ENCODE measurements around the gene C11orf65. TPM values are rescaled to one million over a fixed set of nuclear protein-coding genes. Genes with fewer than 3 reads are reported as not detected.

The C11orf65 gene
- total RNA-seq: under 0.01 TPM

- DNase-seq (ENCODE audit: low read depth in 2 of 3, low spot score in 2 of 3): peak; percentile 92 to 98 (median 97)
Measured at GRCh38 chr11:108467091-108467823, at the start of gene C11orf65. TSS of gene C11orf65 (minus strand) at chr11:108467529. CDS start at chr11:108461559, 5,970 bp downstream.

- no peak for DNase-seq (ENCODE audit: low read depth in 2 of 3, low spot score in 2 of 3)
Measured at GRCh38 chr11:108516125-108516524, 48.8 kb upstream of the C11orf65 start.

- DNase-seq (ENCODE audit: low read depth in 2 of 3, low spot score in 2 of 3): no peak
Measured at GRCh38 chr11:108512708-108513107, 45.4 kb upstream of the C11orf65 start.

- no peak for DNase-seq (ENCODE audit: low read depth in 2 of 3, low spot score in 2 of 3)
Measured at GRCh38 chr11:108511851-108512474, 44.6 kb upstream of the C11orf65 start.

- no peak for DNase-seq (ENCODE audit: low read depth in 2 of 3, low spot score in 2 of 3)
Measured at GRCh38 chr11:108508653-108509593, 41.6 kb upstream of the C11orf65 start.

GRCh38 chr11:108501396-108501795, 34.1 kb upstream of the C11orf65 start:
- DNase-seq (ENCODE audit: low read depth in 2 of 3, low spot score in 2 of 3): no peak

GRCh38 chr11:108500721-108501120, 33.4 kb upstream of the C11orf65 start:
- no peak for DNase-seq (ENCODE audit: low read depth in 2 of 3, low spot score in 2 of 3)

- DNase-seq (ENCODE audit: low read depth in 2 of 3, low spot score in 2 of 3): no peak
Measured at GRCh38 chr11:108500169-108500568, 32.8 kb upstream of the C11orf65 start.

GRCh38 chr11:108498816-108499408, 31.6 kb upstream of the C11orf65 start:
- no peak for DNase-seq (ENCODE audit: low read depth in 2 of 3, low spot score in 2 of 3)

- peak; percentile 19 to 59 (median 46) for DNase-seq (ENCODE audit: low read depth in 2 of 3, low spot score in 2 of 3)
Measured at GRCh38 chr11:108498046-108498815, 30.9 kb upstream of the C11orf65 start, which contains the start of gene POGLUT3. TSS of gene POGLUT3 (minus strand) at chr11:108498384. CDS start at chr11:108498366, 18 bp downstream.

- peak; percentile 62 to 94 (median 93) for DNase-seq (ENCODE audit: low read depth in 2 of 3, low spot score in 2 of 3)
Measured at GRCh38 chr11:108497317-108498045, 30.2 kb upstream of the C11orf65 start.

- no peak for DNase-seq (ENCODE audit: low read depth in 2 of 3, low spot score in 2 of 3)
Measured at GRCh38 chr11:108496643-108497256, 29.4 kb upstream of the C11orf65 start.

GRCh38 chr11:108495326-108495725, 28.0 kb upstream of the C11orf65 start:
- no peak for DNase-seq (ENCODE audit: low read depth in 2 of 3, low spot score in 2 of 3)

- no peak for DNase-seq (ENCODE audit: low read depth in 2 of 3, low spot score in 2 of 3)
Measured at GRCh38 chr11:108494182-108494581, 26.9 kb upstream of the C11orf65 start.

GRCh38 chr11:108491936-108492335, 24.6 kb upstream of the C11orf65 start:
- no peak for DNase-seq (ENCODE audit: low read depth in 2 of 3, low spot score in 2 of 3)

- no peak for DNase-seq (ENCODE audit: low read depth in 2 of 3, low spot score in 2 of 3)
Measured at GRCh38 chr11:108486828-108487227, 19.5 kb upstream of the C11orf65 start.

- DNase-seq (ENCODE audit: low read depth in 2 of 3, low spot score in 2 of 3): no peak
Measured at GRCh38 chr11:108486331-108486730, 19.0 kb upstream of the C11orf65 start.

- DNase-seq (ENCODE audit: low read depth in 2 of 3, low spot score in 2 of 3): no peak
Measured at GRCh38 chr11:108483163-108483562, 15.8 kb upstream of the C11orf65 start.

Measured in hematopoietic multipotent progenitor cell (in vitro differentiated cells).